Epithelial cell of esophagus (primary cell): ENCODE results near the gene RBBP9.
"Not testable (repeated sequence)": the region's sequence is repeated elsewhere in the genome, so short reads cannot be mapped to it uniquely, and the experiment has no call there.

Source experiments
- DNase-seq: peaks from one replicate; pipeline ENCODE4 v3.0.0; 2010; ENCODE audit warnings: low read depth
- H3K4me3 ChIP-seq: 2 replicates; pipeline ENCODE4 v1.5.1; 2011; ENCODE audit warnings: mild to moderate bottlenecking, low read length, control low read depth
- TF ChIP-seq, protein P1 (sequence below): IDR thresholded peaks from 2 replicates; pipeline ENCODE4 v1.5.1; 2011; ENCODE audit warnings: low read depth, mild to moderate bottlenecking, low read length, control low read depth, inconsistent platforms; ENCODE audit not compliant: insufficient read depth; ENCODE audit errors: missing control alignments

The RBBP9 gene

DNA sequence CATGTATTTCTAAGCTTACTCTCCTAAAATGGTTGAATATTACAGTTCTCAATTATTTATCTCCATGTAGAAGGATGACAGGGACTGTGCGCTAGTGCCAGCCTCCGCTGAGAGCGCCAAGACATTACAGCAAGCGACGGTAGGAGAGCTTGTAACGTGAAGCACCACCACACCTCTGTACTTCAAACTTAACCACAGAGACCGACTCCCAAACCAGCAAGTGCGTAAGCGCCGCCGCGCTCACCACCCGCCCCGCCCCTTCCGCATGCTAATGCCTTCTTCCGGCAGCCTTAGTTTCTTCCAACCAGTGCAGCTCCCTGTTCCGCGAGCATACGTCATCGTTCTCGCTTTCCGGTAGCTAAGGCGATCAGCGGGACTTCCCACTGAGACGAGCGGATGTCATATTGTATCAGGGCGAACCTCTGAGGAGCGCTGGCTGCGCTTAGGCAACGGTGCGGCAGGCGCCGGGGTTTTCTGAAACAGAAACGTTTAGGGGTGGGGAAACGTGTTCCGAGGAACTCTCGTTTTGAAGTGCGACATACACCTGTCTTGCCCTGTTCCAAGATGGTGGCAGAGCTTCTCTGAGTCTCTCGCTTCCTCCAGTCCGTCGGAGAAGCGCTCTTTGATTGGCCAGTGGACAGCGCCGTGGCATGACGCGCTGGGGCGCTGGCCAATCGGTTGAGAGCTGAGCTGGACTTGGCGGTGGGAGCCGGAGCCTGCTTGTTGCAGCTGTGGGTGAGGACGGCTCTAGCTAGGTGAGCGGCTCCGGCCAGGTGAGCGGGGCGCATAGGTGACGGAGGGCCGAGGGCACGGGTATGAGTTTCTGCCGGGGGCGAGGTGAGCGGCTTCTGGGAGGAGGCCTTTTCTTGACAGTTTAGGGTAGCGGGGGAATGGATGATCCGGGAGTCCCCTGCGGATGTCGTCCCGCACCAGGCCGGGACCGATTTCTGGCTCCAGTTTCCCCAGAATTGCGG lies 10.5 kb upstream of the RBBP9 start, which contains the start of gene SEC23B:
Gene SEC23B (plus strand): TSS at position 723 of the 974 bp plus-strand sequence. CDS start 2,896 bp downstream, outside the sequence.
- TF ChIP-seq, protein P1, sequence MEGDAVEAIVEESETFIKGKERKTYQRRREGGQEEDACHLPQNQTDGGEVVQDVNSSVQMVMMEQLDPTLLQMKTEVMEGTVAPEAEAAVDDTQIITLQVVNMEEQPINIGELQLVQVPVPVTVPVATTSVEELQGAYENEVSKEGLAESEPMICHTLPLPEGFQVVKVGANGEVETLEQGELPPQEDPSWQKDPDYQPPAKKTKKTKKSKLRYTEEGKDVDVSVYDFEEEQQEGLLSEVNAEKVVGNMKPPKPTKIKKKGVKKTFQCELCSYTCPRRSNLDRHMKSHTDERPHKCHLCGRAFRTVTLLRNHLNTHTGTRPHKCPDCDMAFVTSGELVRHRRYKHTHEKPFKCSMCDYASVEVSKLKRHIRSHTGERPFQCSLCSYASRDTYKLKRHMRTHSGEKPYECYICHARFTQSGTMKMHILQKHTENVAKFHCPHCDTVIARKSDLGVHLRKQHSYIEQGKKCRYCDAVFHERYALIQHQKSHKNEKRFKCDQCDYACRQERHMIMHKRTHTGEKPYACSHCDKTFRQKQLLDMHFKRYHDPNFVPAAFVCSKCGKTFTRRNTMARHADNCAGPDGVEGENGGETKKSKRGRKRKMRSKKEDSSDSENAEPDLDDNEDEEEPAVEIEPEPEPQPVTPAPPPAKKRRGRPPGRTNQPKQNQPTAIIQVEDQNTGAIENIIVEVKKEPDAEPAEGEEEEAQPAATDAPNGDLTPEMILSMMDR: no peak
- peak; percentile 99 for DNase-seq
- peak within 1 kb of the TSS; percentile 66 for H3K4me3 ChIP-seq

DNA sequence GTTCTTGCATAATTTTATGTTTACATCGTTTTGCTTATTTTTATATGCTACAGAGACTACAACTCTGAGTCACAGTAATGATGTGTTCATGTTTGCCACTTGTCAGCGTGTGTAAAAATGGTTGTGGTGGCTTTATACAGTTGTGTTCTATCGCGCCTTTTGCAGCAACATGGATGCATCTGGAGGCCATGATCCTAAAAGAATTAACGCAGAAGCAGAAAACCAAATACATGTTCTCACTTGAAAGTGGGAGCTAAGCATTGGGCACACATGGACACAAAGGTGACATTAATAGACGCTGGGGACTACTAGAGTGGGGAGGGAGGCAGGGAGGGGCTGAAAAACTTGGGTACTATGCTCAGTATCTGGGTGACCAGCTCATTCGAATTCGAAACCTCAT lies 9.7 kb upstream of the RBBP9 start:
- H3K4me3 ChIP-seq: peak overlapping the region; percentile 66
- peak; percentile 29 for DNase-seq
- TF ChIP-seq, protein P1: no peak

DNA sequence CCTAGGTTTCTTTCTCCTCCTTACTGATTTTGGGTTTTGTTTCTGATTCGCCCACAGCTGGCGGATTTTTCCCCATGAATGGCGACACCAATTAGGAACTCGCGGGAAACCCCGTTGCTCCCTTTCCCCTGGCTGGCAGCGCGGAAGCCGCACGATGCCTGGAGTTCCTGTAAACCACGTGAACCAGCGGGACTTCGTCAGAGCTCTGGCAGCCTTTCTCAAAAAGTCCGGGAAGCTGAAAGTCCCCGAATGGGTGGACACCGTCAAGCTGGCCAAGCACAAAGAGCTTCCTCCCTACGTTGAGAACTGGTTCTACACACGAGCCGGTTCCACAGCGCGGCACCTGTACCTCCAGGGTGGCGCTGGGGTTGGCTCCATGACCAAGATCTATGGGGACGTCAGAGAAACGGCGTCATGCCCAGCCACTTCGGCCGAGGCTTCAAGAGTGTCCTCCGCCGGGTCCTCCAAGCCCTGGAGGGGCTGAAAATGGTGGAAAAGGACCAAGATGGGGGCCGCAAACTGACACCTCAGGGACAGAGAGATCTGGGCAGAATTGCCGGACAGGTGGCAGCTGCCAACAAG lies 7.5 kb upstream of the RBBP9 start:
- no peak for DNase-seq
- TF ChIP-seq, protein P1: no peak
- no peak overlapping the region for H3K4me3 ChIP-seq

DNA sequence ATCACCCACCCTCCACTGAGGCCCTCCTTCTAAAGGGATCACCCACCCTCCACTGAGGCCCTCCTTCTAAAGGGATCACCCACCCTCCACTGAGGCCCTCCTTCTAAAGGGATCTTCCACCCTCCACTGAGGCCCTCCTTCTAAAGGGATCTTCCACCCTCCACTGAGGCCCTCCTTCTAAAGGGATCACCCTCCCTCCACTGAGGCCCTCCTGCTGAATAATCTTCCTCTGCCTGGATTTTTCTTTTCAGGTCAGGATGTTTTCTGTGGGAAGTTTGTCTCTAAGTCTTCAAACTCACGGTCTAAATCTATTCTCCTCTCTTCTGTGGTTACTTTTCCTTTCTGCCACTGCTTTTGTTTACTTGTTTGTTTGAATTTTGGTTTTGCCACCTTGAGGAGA lies 4.6 kb upstream of the RBBP9 start:
- DNase-seq, H3K4me3 ChIP-seq: not testable (repeated sequence)

DNA sequence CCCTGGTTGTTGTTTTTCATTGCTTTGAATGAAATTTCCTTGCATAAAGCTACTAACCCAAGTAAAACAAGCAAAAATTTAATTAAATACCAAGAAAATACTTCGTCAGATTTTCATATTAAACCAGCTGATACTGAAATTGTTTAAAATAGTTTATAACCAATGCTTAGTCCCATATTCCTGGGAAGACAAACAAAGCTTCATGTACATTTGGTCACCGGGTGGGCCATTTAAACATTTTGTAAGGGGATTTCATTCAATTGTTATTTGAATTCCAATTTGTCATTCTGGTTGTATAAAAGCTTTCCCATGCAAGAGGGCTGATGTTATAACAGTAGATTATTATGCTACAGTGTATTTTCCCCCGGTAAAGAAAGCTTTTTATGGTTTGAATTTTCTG lies 578 bp upstream of the RBBP9 start:
- TF ChIP-seq, protein P1: no peak
- DNase-seq: no peak

DNA sequence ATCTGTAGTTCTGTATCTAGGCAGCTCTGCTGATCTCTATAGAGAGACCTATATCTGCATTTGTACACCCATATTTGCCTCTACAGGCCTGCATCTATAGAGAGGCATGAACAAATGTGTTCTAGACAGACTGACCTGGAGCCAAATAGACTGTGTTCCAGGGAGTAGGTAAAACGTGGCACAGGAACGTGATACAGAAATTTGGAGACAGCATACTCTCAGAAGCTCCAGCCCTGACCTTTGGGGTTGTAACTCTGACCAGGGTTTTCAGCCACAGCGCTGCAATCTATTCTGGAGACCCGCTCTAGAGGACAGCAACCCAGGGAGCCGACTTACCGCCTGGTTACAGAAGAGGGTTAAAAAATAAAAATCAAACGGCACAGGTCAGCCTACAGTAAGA lies 983 bp downstream of the RBBP9 start:
- H3K4me3 ChIP-seq: peak overlapping the region; percentile 95
- DNase-seq: peak; percentile 42
- TF ChIP-seq, protein P1: no peak

More for the DNA sequence above, 578 bp upstream of the RBBP9 start:
- H3K4me3 ChIP-seq: no peak overlapping the region

DNA sequence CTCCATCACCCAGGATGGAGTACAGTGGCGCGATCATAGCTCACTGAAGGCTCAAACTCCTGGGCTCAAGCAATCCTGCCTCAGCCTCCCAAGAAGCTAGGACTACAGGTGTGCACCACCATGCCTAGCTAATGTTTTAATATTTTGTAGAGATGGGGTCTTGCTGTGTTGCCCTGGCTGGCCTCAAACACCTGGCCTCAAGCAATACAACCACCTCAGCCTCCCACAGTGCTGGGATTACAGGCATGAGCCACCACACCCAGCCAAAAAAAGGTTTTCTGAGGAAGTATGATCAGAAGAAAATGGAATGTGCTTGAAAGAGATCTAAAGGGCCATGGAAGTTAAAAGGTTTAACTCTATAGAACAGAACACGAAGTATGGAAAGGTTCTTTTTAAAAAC lies 8.7 kb downstream of the RBBP9 start:
- TF ChIP-seq, protein P1: no peak

More for the DNA sequence above, 8.7 kb downstream of the RBBP9 start:
- no peak overlapping the region for H3K4me3 ChIP-seq
- no peak for DNase-seq
